Measurements from ENCODE around the gene GAGE12H.
A peak's percentile ranks its signal among the peaks of the same experiment; 100 is the strongest.

GAGE12H gene

GRCh38 chrX:49627086-49627777 lies 47.5 kb downstream of the GAGE12H start:
- Histone ChIP-seq H3K4me3 (ENCODE audit: low read length) (no peak overlapping the region), H2AFZ (ENCODE audit: low read depth, low read length) (no peak overlapping the region), H3K9me3 (ENCODE audit: insufficient read depth, low read length) (no peaks in the 10 kb centered on the region), H3K4me1 (ENCODE audit: low read length) (no peaks in the 10 kb centered on the region), H3K9ac (ENCODE audit: low read length) (no peak overlapping the region), H3K79me2 (ENCODE audit: low read length) (no peaks in the 10 kb centered on the region), H4K20me1 (ENCODE audit: insufficient read depth, low read length) (no peaks in the 10 kb centered on the region), H3K36me3 (replicated peaks; ENCODE audit: low read depth, low read length) (no peaks in the 10 kb centered on the region), H3K27me3 (ENCODE audit: low read depth, low read length) (no peaks in the 10 kb centered on the region), H3K27ac (ENCODE audit: low read length) (no peak overlapping the region), H3K4me2 (ENCODE audit: low read length) (no peak overlapping the region)
- TF ChIP-seq CTCF (IDR thresholded peaks at IDR 0.05; ENCODE audit: low read depth, low read length) (0 out of 2 replicates have a peak, but pooled peaks have one; percentile 4), EZH2phosphoT487 (IDR thresholded peaks at IDR 0.05; ENCODE audit: low read depth) (no peak)
